Activated CD4-positive, alpha-beta T cell treated with anti-CD3 and anti-CD28 coated beads for 1 hour (primary cell): ENCODE data around the gene SGMS2.

Source experiments
- DNase-seq: peaks from one replicate; pipeline ENCODE4 v3.0.0-alpha.2; 2020

The SGMS2 gene

GRCh38 chr4:107831140-107831539, 6.4 kb downstream of the SGMS2 start:
- DNase-seq: no peak

GRCh38 chr4:107832275-107832807, 7.6 kb downstream of the SGMS2 start:
- no peak for DNase-seq

GRCh38 chr4:107834241-107834794, 9.6 kb downstream of the SGMS2 start:
- DNase-seq: no peak

GRCh38 chr4:107835406-107835805, 10.7 kb downstream of the SGMS2 start:
- DNase-seq: no peak

- no peak for DNase-seq
These were observed 12.6 kb downstream of the SGMS2 start for GRCh38 chr4:107837317-107837716.

GRCh38 chr4:107837776-107838618, 13.3 kb downstream of the SGMS2 start:
- DNase-seq: no peak

GRCh38 chr4:107838861-107839565, 14.3 kb downstream of the SGMS2 start:
- no peak for DNase-seq

- no peak for DNase-seq
These were observed 18.7 kb downstream of the SGMS2 start for GRCh38 chr4:107843391-107843790.

- no peak for DNase-seq
These were observed 20.9 kb downstream of the SGMS2 start for GRCh38 chr4:107845681-107846080.

- DNase-seq: no peak
These were observed 25.7 kb downstream of the SGMS2 start for GRCh38 chr4:107850438-107850837.

- no peak for DNase-seq
These were observed 29.0 kb downstream of the SGMS2 start for GRCh38 chr4:107853444-107854355.

GRCh38 chr4:107854356-107855022, 29.8 kb downstream of the SGMS2 start:
- DNase-seq: no peak

GRCh38 chr4:107855723-107856122, 31.0 kb downstream of the SGMS2 start:
- no peak for DNase-seq

GRCh38 chr4:107856901-107857300, 32.2 kb downstream of the SGMS2 start:
- no peak for DNase-seq

GRCh38 chr4:107857741-107858140, 33.0 kb downstream of the SGMS2 start:
- DNase-seq: no peak

GRCh38 chr4:107858158-107858742, 33.5 kb downstream of the SGMS2 start:
- DNase-seq: no peak

- no peak for DNase-seq
These were observed 37.9 kb downstream of the SGMS2 start for GRCh38 chr4:107862658-107863057.

GRCh38 chr4:107863416-107863815, 38.7 kb downstream of the SGMS2 start:
- DNase-seq: no peak

GRCh38 chr4:107863850-107864371, 39.2 kb downstream of the SGMS2 start:
- DNase-seq: no peak

GRCh38 chr4:107866726-107867125, 42.0 kb downstream of the SGMS2 start:
- no peak for DNase-seq

GRCh38 chr4:107870236-107870635, 45.5 kb downstream of the SGMS2 start:
- no peak for DNase-seq
